GM23248 (cell line): ENCODE measurements around the gene PIGM. TPM values are rescaled to one million over a fixed set of nuclear protein-coding genes. Genes with fewer than 3 reads are reported as not detected.

ENCODE experiments used
- DNase-seq: peaks from one replicate; pipeline ENCODE4 v3.0.0-alpha.2; 2015
- H2AFZ ChIP-seq: fragments of 200-600 bp; sonication (generic); 2 replicates; pipeline ENCODE4 v1.6.1; 2016; ENCODE audit warnings: antibody characterized with exemption
- H3F3A ChIP-seq: fragments of 200-600 bp; sonication (generic); 2 replicates; pipeline ENCODE4 v1.6.1; 2016; ENCODE audit warnings: mild to moderate bottlenecking, antibody characterized with exemption, mixed run types; ENCODE audit not compliant: insufficient read depth
- H3K27ac ChIP-seq: fragments of 200-600 bp; sonication (generic); 2 replicates; pipeline ENCODE4 v1.5.1; 2016; ENCODE audit warnings: mild to moderate bottlenecking
- H3K27me3 ChIP-seq: fragments of 200-600 bp; sonication (generic); replicated peaks from 2 replicates; pipeline ENCODE4 v1.6.1; 2016; ENCODE audit warnings: mild to moderate bottlenecking; ENCODE audit not compliant: insufficient read depth
- H3K36me3 ChIP-seq: fragments of 200-600 bp; sonication (generic); 2 replicates; pipeline ENCODE4 v1.6.1; 2016; ENCODE audit warnings: low read depth, mild to moderate bottlenecking
- H3K4me1 ChIP-seq: fragments of 200-600 bp; sonication (generic); 2 replicates; pipeline ENCODE4 v1.6.1; 2016; ENCODE audit warnings: mild to moderate bottlenecking; ENCODE audit not compliant: insufficient read depth
- H3K4me2 ChIP-seq: fragments of 200-600 bp; sonication (generic); one replicate; pipeline ENCODE4 v1.6.1; 2016; ENCODE audit warnings: mild to moderate bottlenecking; ENCODE audit not compliant: unreplicated experiment
- H3K4me3 ChIP-seq: fragments of 200-600 bp; sonication (generic); 2 replicates; pipeline ENCODE4 v1.5.1; 2016; ENCODE audit warnings: mild to moderate bottlenecking
- H3K79me2 ChIP-seq: fragments of 200-600 bp; sonication (generic); 2 replicates; pipeline ENCODE4 v1.6.1; 2016; ENCODE audit warnings: mild to moderate bottlenecking; ENCODE audit not compliant: insufficient read depth
- H3K9ac ChIP-seq: fragments of 200-600 bp; sonication (generic); 2 replicates; pipeline ENCODE4 v1.6.1; 2016; ENCODE audit warnings: mild to moderate bottlenecking
- H3K9me2 ChIP-seq: fragments of 200-600 bp; sonication (generic); 2 replicates; pipeline ENCODE4 v1.6.1; 2016; ENCODE audit warnings: mixed run types, mild to moderate bottlenecking, moderate library complexity; ENCODE audit not compliant: insufficient read depth
- H3K9me3 ChIP-seq: fragments of 200-600 bp; sonication (generic); one replicate; pipeline ENCODE4 v1.6.1; 2017; ENCODE audit warnings: low read depth
- H4K20me1 ChIP-seq: fragments of 200-600 bp; sonication (generic); 2 replicates; pipeline ENCODE4 v1.6.0; 2016; ENCODE audit not compliant: insufficient read depth
- EZH2 ChIP-seq: fragments of 200-600 bp; sonication (generic); IDR thresholded peaks from 2 replicates; pipeline ENCODE4 v1.6.1; 2018; ENCODE audit warnings: antibody characterized with exemption, mild to moderate bottlenecking; ENCODE audit not compliant: insufficient read depth, poor library complexity, severe bottlenecking
- EZH2phosphoT487 ChIP-seq: fragments of 200-600 bp; sonication (generic); IDR thresholded peaks from 2 replicates; pipeline ENCODE4 v1.6.1; 2018; ENCODE audit warnings: antibody characterized with exemption, moderate library complexity, mild to moderate bottlenecking, low read depth; ENCODE audit not compliant: insufficient read depth
- WGBS, 2 experiments: methylation state at CpG; one replicate each; pipeline ENCODE4 v1.1.6; 2015 to 2017; ENCODE audit warnings: low lambda C conversion rate in 2 of 2, low coverage in 1 of 2; ENCODE audit errors: missing lambda C conversion rate in 2 of 2; 5-methylcytosine and 5-hydroxymethylcytosine counted together
- in situ Hi-C: fragments of 300-500 bp; cut with MboI; formaldehyde crosslinking; loops from 2 replicates; pipeline ENCODE4 v1.15.0; 2020
- polyA plus RNA-seq: library from polyadenylated mRNA; unstranded; fragments of >200 nt; fragmentation: Nextera tagmentation; extraction: Ambion mirVana; gene quantifications from 2 replicates; pipeline ENCODE4 v1.2.1, GENCODE V29; 2016
- total RNA-seq: library from RNA; depleted of rRNA; stranded (reverse); fragments of >200 nt; shearing (Covaris generic); gene quantifications from 2 replicates; pipeline ENCODE4 v1.2.3, GENCODE V29; 2014

The PIGM gene
- total and polyA plus RNA-seq, 2 experiments from 2014 or later = 5.4 to 5.5 TPM

DNA sequence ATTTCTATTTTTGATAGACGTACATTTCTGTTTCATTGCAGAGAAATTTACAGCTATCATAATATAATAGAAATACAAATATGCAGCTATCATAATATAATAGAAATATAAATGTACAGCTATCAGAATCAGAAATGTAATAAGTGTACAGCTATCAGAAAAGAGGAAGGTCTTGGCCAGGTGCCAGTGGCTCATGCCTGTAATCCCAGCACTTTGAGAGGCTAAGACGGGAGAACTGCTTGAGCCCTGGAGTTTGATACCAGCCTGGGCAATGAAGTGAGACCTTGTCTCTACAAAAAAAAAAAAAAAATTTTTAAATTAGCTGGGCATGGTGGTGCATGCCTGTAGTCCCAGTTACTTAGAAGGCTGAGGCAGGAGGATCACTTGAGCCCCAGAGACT lies 37.9 kb downstream of the PIGM start:
- no peaks in the 10 kb centered on the region for H3K79me2 ChIP-seq
- in situ Hi-C loops = no loop called here
- no peak for TF ChIP-seq EZH2phosphoT487
- no peak for TF ChIP-seq EZH2
- no peaks in the 10 kb centered on the region for H3K36me3 ChIP-seq
- H3K27me3 ChIP-seq = no peaks in the 10 kb centered on the region
- H3K9ac ChIP-seq = no peak overlapping the region
- H3K9me3 ChIP-seq = no peaks in the 10 kb centered on the region
- H3K4me2 ChIP-seq = no peak overlapping the region
- DNase-seq = no peak
- H2AFZ ChIP-seq = no peak overlapping the region
- peaks cover 40% of the 10 kb centered on the region for H3K4me1 ChIP-seq
- 62% methylated on average over 2 of the region's 2 CpGs for WGBS, 2 experiments
- H3F3A ChIP-seq = peaks cover 36% of the 10 kb centered on the region
- no peaks in the 10 kb centered on the region; the same call in 1 of the 2 replicates for H3K9me2 ChIP-seq
- H4K20me1 ChIP-seq = no peaks in the 10 kb centered on the region
- no peak overlapping the region for H3K27ac ChIP-seq
- no peak overlapping the region for H3K4me3 ChIP-seq

DNA sequence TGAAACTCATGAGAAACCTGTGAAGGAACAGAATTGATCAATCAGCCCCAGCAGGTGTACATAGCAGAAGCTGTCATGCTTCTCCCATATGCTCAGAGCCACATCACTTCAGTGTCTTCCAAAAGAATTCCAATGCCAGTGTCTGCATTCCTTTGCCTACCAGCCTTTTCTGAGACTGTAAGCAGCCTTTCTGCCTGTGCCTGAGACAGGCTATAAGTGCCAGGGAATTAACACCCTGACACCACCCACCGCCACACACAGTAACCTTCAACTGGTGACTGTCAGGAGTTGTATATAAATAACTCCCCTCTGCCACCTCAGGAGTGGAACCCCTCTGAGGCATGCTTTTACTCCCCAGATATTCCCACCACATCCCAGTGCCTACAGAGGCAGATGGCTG lies 39.6 kb downstream of the PIGM start:
- no peaks in the 10 kb centered on the region for H4K20me1 ChIP-seq
- H3K9me2 ChIP-seq = no peaks in the 10 kb centered on the region
- H3K9me3 ChIP-seq = no peaks in the 10 kb centered on the region
- no peak overlapping the region for H3K4me2 ChIP-seq
- no peak overlapping the region for H2AFZ ChIP-seq
- in situ Hi-C loops = no loop called here
- peaks cover 18% of the 10 kb centered on the region for H3F3A ChIP-seq
- no peak for TF ChIP-seq EZH2phosphoT487
- TF ChIP-seq EZH2 = no peak
- H3K27ac ChIP-seq = no peak overlapping the region
- H3K9ac ChIP-seq = no peak overlapping the region
- H3K4me3 ChIP-seq = no peak overlapping the region
- no peaks in the 10 kb centered on the region for H3K27me3 ChIP-seq
- H3K36me3 ChIP-seq = no peaks in the 10 kb centered on the region
- peak; percentile 9 for DNase-seq
- no peaks in the 10 kb centered on the region for H3K79me2 ChIP-seq
- H3K4me1 ChIP-seq = peaks cover 26% of the 10 kb centered on the region
- WGBS, 2 experiments = 100% methylated on average over 1 of the region's 1 CpG

DNA sequence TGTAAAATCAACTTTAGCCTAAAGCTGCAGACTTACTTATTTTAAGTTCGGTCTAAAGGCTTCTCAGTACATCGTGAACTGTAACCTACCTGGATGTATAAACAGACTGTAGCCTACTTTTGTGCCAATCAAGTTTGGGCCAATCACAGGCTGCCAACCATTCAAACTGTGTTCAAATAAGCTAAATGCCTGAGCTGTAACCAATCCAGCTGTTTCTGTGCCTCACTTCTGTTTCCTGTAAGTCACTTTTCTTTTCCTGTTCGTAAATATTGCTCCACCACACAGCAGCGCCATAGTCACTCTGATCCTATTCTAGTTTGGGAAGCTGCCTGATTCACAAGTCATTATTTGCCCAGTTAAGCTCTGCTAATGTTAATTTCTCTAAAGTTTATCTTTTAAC lies 40.3 kb downstream of the PIGM start:
- no peak overlapping the region for H3K27ac ChIP-seq
- H3K9me2 ChIP-seq = no peaks in the 10 kb centered on the region
- H4K20me1 ChIP-seq = no peaks in the 10 kb centered on the region
- H3K4me3 ChIP-seq = no peak overlapping the region
- no peaks in the 10 kb centered on the region for H3K27me3 ChIP-seq
- no peaks in the 10 kb centered on the region for H3K9me3 ChIP-seq
- H3K9ac ChIP-seq = no peak overlapping the region
- H3K4me1 ChIP-seq = peaks cover 19% of the 10 kb centered on the region
- in situ Hi-C loops = no loop called here
- peak; percentile 4 for DNase-seq
- no peaks in the 10 kb centered on the region for H3K36me3 ChIP-seq
- peaks cover 13% of the 10 kb centered on the region for H3F3A ChIP-seq
- WGBS, 2 experiments = 71 to 84% methylated on average over 4 of the region's 4 CpGs
- TF ChIP-seq EZH2phosphoT487 = no peak
- no peak for TF ChIP-seq EZH2
- no peaks in the 10 kb centered on the region for H3K79me2 ChIP-seq
- H2AFZ ChIP-seq = no peak overlapping the region
- no peak overlapping the region for H3K4me2 ChIP-seq

DNA sequence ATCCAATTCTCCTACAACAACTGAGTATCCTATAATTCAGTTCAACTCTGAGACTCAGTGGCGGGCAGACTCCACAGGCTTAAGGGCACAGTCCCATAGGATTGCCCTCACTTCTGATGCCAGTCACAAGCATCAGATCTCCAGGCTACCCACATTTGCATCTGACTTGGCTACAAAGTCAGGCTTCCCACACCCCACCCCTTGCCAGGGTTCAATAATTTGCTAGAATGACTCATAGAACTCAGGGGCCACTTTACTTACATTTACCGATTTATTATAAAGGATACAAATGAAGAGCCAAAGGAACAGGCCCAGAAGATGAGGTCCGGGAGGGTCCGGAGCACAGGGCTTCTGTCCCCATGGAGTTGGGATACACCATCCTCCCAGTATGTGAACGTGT lies 41.8 kb downstream of the PIGM start:
- no peaks in the 10 kb centered on the region for H3F3A ChIP-seq
- in situ Hi-C loops = no loop called here
- no peaks in the 10 kb centered on the region for H4K20me1 ChIP-seq
- no peak overlapping the region for H3K27ac ChIP-seq
- no peak overlapping the region for H2AFZ ChIP-seq
- 88% methylated on average over 5 of the region's 5 CpGs for WGBS, 2 experiments
- H3K4me2 ChIP-seq = no peak overlapping the region
- H3K4me1 ChIP-seq = peaks cover 8% of the 10 kb centered on the region
- no peaks in the 10 kb centered on the region for H3K9me2 ChIP-seq
- H3K4me3 ChIP-seq = no peak overlapping the region
- no peaks in the 10 kb centered on the region for H3K36me3 ChIP-seq
- no peaks in the 10 kb centered on the region for H3K9me3 ChIP-seq
- no peaks in the 10 kb centered on the region for H3K79me2 ChIP-seq
- no peak for TF ChIP-seq EZH2
- TF ChIP-seq EZH2phosphoT487 = no peak
- no peak overlapping the region for H3K9ac ChIP-seq
- no peak for DNase-seq
- no peaks in the 10 kb centered on the region for H3K27me3 ChIP-seq

DNA sequence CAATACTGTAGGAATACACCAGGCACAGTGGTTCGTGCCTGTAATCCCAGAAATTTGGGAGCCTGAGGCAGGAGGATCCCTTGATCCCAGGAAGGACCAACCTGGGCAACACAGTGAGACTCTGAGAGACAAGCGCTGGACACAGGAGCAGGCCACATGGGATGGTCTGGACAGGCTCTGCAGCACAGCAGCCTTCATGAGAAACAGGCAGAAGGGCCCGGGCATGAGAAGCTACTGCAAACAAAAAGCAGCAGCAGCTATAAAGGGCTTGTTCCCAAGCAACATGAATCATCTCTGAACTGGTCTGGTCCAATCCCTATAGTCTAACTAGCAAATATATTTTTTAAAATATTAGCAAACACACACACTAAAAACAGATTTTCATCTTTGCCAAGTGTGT lies 42.2 kb downstream of the PIGM start:
- Histone ChIP-seq H3K9ac (no peak overlapping the region), H3K27me3 (no peaks in the 10 kb centered on the region), H3K9me3 (no peaks in the 10 kb centered on the region), H3K79me2 (no peaks in the 10 kb centered on the region), H3K4me2 (no peak overlapping the region), H3K9me2 (no peaks in the 10 kb centered on the region), H2AFZ (no peak overlapping the region), H3K4me1 (peaks cover 8% of the 10 kb centered on the region), H4K20me1 (no peaks in the 10 kb centered on the region), H3F3A (no peaks in the 10 kb centered on the region), H3K36me3 (no peaks in the 10 kb centered on the region), H3K27ac (no peak overlapping the region), H3K4me3 (no peak overlapping the region)
- DNase-seq = peak; percentile 36
- 73 to 80% methylated on average over 3 of the region's 3 CpGs for WGBS, 2 experiments
- in situ Hi-C loops = no loop called here
- TF ChIP-seq EZH2 = no peak
- TF ChIP-seq EZH2phosphoT487 = no peak
